SK-N-SH (cell line): ENCODE results near the gene NHS.

Experiments
- CTCF ChIP-seq: fragments of 200-600 bp; sonication (generic); IDR thresholded peaks from 2 replicates; pipeline ENCODE4 v1.6.1; 2017; ENCODE audit warnings: antibody characterized with exemption, mild to moderate bottlenecking, moderate library complexity
- ELF1 ChIP-seq: IDR thresholded peaks from 2 replicates; pipeline ENCODE4 v1.4.0; 2012
- EP300 ChIP-seq, 2 experiments: IDR thresholded peaks; 2 replicates each; pipeline versions ENCODE4 v1.4.0 to v1.6.1; 2012; ENCODE audit warnings: borderline replicate concordance in 1 of 2, low read depth in 1 of 2, low read length in 1 of 2
- GABPA ChIP-seq: IDR thresholded peaks from 2 replicates; pipeline ENCODE4 v1.4.0; 2012; ENCODE audit warnings: low read depth, mild to moderate bottlenecking
- JUND ChIP-seq: IDR thresholded peaks from 2 replicates; pipeline ENCODE4 v1.4.0; 2012
- MAX ChIP-seq: IDR thresholded peaks from 2 replicates; pipeline ENCODE4 v1.4.0; 2012; ENCODE audit warnings: low read depth
- POLR2AphosphoS5 ChIP-seq: IDR thresholded peaks from 2 replicates; pipeline ENCODE4 v1.6.1; 2012; ENCODE audit warnings: low read depth, low read length
- SIN3A ChIP-seq: IDR thresholded peaks from 2 replicates; pipeline ENCODE4 v1.6.1; 2012; ENCODE audit warnings: low read depth, mild to moderate bottlenecking, low read length, moderate library complexity, borderline replicate concordance

GRCh38 chrX:17368002-17368401, 7.0 kb upstream of the NHS start:
- TF ChIP-seq CTCF (no peak), MAX (no peak), JUND (no peak), EP300 (IDR thresholded peaks at IDR 0.05; ENCODE audit: borderline replicate concordance in 1 of 2, low read depth in 1 of 2, low read length in 1 of 2) (no peak), POLR2AphosphoS5 (no peak), SIN3A (no peak), GABPA (no peak), ELF1 (no peak)
